Pancreas (tissue), 10 donors: ENCODE measurements around the gene TYRO3. TPM values are rescaled to one million over a fixed set of nuclear protein-coding genes. Genes with fewer than 3 reads are reported as not detected.

Source experiments
- ATAC-seq, 4 donors: fragments of 200-7000 bp; cut with Tn5 transposase; one replicate each; pipeline versions ENCODE4 v1.8.0 to v1.9.1; 2020; ENCODE audit warnings: mild to moderate bottlenecking in 4 of 4, moderate library complexity in 4 of 4
- DNase-seq, 6 donors: peaks; one replicate each; pipeline ENCODE4 v3.0.0-alpha.2; 2020
- FAIRE-seq: peaks from 2 replicates; lab custom pipeline; 2012; peaks lifted over from hg19 to GRCh38; lab: Jason Lieb, UNC
- H3K27ac ChIP-seq, 4 donors: fragments of 200-600 bp; sonication (generic); 1 replicate in 3 of 4; 2 replicates in 1 of 4; pipeline versions ENCODE4 v1.5.0 to v1.8.0; 2020
- H3K27me3 ChIP-seq, 4 donors: fragments of 200-600 bp; one replicate each; pipeline ENCODE4 v1.8.0; 2021
- H3K36me3 ChIP-seq, 3 donors: fragments of 200-600 bp; sonication (generic) in 1 of 3; one replicate each; pipeline versions ENCODE4 v1.5.0 to v1.8.0; 2020 to 2021
- H3K4me1 ChIP-seq, 3 donors: fragments of 200-600 bp; one replicate each; pipeline ENCODE4 v1.8.0; 2021
- H3K4me3 ChIP-seq, 4 donors: fragments of 200-600 bp; sonication (generic) in 2 of 4; one replicate each; pipeline versions ENCODE4 v1.5.0 to v1.8.0; 2020 to 2021
- H3K9me3 ChIP-seq, 4 donors: fragments of 200-600 bp; one replicate each; pipeline ENCODE4 v1.8.0; 2021
- CTCF ChIP-seq, 4 donors: fragments of 200-600 bp; sonication (generic) in 3 of 4; IDR thresholded peaks; one replicate each; pipeline versions ENCODE4 v1.5.0 to v1.8.0; 2021; ENCODE audit warnings: antibody characterized with exemption in 4 of 4
- WGBS, 2 donors: extraction: QIAGEN DNeasy Blood & Tissue Kit; methylation state at CpG; one replicate each; pipeline ENCODE4 v1.1.7; 2013; 5-methylcytosine and 5-hydroxymethylcytosine counted together
- intact Hi-C, 3 donors: fragments of 100-400 bp; cut with DNase I; formaldehyde crosslinking; loops; one replicate each; pipeline versions ENCODE4 v1.11.1 to v1.14.2; 2022
- polyA plus RNA-seq, 2 donors: library from polyadenylated mRNA; stranded (reverse); fragments of 200-250 nt; gene quantifications; one replicate each; pipeline ENCODE4 v1.2.3, GENCODE V29; 2013
- total RNA-seq, 6 donors: library from RNA; stranded (reverse); fragmentation: NEBNext Ultra II Directional in 4 of 6; extraction: Animal tissue kit (Norgen Biotek cat#: 25700) in 4 of 6; gene quantifications; one replicate each; pipeline versions ENCODE4 v1.2.1 to v1.2.4, GENCODE V29; 2021 to 2023
- donor health status: healthy with polysubstance abuse.
- donor health status: DM: no; HTN: no; CAD: no; lungs with moderate emphysema.
- donor health status: DM: no; HTN: no; CAD: no.
- donor health status: control.
- donor health status: control.
- donor health status: Bipolar disorder and iron deficiency.
- donor health status: DM: yes; HTN: yes; CAD: no.
- donor health status: DM: no; HTN: no; CAD: no.
- donor health status: DM: no; HTN: no; CAD: no.
- donor health status: DM: yes; HTN: yes; CAD: no.

Gene TYRO3
- total and polyA plus RNA-seq, 8 donors: 7.3 to 14.4 (median 9.9) TPM

GRCh38 chr15:41557673-41558399 lies 1.2 kb upstream of the TYRO3 start:
- Histone ChIP-seq H3K27me3 (no peaks in the 10 kb centered on the region), H3K4me3 (peak overlapping the region in 1 of 4 donors; percentile 64), H3K4me1 (peaks cover 0 to 10% (median 0%) of the 10 kb centered on the region in 3 donors), H3K9me3 (no peaks in the 10 kb centered on the region), H3K36me3 (no peaks in the 10 kb centered on the region), H3K27ac (no peak overlapping the region)
- peak; percentile 48 to 83 (median 71) for DNase-seq
- FAIRE-seq: no peak
- intact Hi-C loops: no loop called here
- TF ChIP-seq CTCF (IDR thresholded peaks at IDR 0.05): peak; percentile 35 to 79 (median 71)
- peak; percentile 77 to 84 (median 80) for ATAC-seq
- 6% methylated on average over 7 of the region's 7 CpGs for WGBS, 2 donors

- ATAC-seq (peak in 2 of 4 donors; percentile 1 to 10), FAIRE-seq (no peak), DNase-seq (peak in 1 of 6 donors; percentile 77)
- intact Hi-C loops: no loop called here
- TF ChIP-seq CTCF (IDR thresholded peaks at IDR 0.05): no peak
- Histone ChIP-seq H3K36me3 (no peaks in the 10 kb centered on the region), H3K27ac (no peak overlapping the region), H3K27me3 (no peaks in the 10 kb centered on the region), H3K9me3 (no peaks in the 10 kb centered on the region), H3K4me3 (peak overlapping the region; percentile 31 to 64 (median 61)), H3K4me1 (peaks cover 0 to 10% (median 0%) of the 10 kb centered on the region in 3 donors)
- 2 to 4% methylated on average over 48 to 60 of the region's 60 CpGs for WGBS, 2 donors
Observed at GRCh38 chr15:41559239-41559782, 299 bp downstream of the TYRO3 start.

- Histone ChIP-seq H3K36me3 (no peaks in the 10 kb centered on the region), H3K4me3 (no peak overlapping the region), H3K27ac (no peak overlapping the region), H3K27me3 (no peaks in the 10 kb centered on the region), H3K9me3 (no peaks in the 10 kb centered on the region), H3K4me1 (peaks cover 0 to 10% (median 0%) of the 10 kb centered on the region in 3 donors)
- 52 to 59% methylated on average over 2 of the region's 2 CpGs for WGBS, 2 donors
- FAIRE-seq: no peak
- TF ChIP-seq CTCF (IDR thresholded peaks at IDR 0.05): no peak
- no peak for DNase-seq
- ATAC-seq: no peak
- intact Hi-C loops: no loop called here
Observed at GRCh38 chr15:41560572-41560874, 1.5 kb downstream of the TYRO3 start.

- intact Hi-C loops: no loop called here
- WGBS, 2 donors: 88 to 91% methylated on average over 16 of the region's 16 CpGs
- Histone ChIP-seq H3K9me3 (no peaks in the 10 kb centered on the region), H3K4me3 (no peak overlapping the region), H3K4me1 (peaks cover 0 to 10% (median 0%) of the 10 kb centered on the region in 3 donors), H3K27me3 (no peaks in the 10 kb centered on the region), H3K36me3 (no peaks in the 10 kb centered on the region), H3K27ac (no peak overlapping the region)
- ATAC-seq (no peak), FAIRE-seq (no peak), DNase-seq (peak in 1 of 6 donors; percentile 60)
- no peak for TF ChIP-seq CTCF (IDR thresholded peaks at IDR 0.05)
Observed at GRCh38 chr15:41561104-41561776, 2.2 kb downstream of the TYRO3 start.
